Upper lobe of left lung (tissue), 6 donors: ENCODE data around the gene OLFM1. TPM values are rescaled to one million over a fixed set of nuclear protein-coding genes. Genes with fewer than 3 reads are reported as not detected.
A peak's percentile ranks its signal among the peaks of the same experiment; 100 is the strongest.

ENCODE experiments used
- ATAC-seq, 2 donors: fragments of 200-7000 bp; cut with Tn5 transposase; one replicate each; pipeline ENCODE4 v1.9.1; 2022; ENCODE audit warnings: mild to moderate bottlenecking in 2 of 2, moderate library complexity in 2 of 2; ENCODE audit not compliant: low FRiP score in 2 of 2
- DNase-seq, 2 donors: peaks; one replicate each; pipeline ENCODE4 v3.0.0-alpha.2; 2019 to 2020
- H3K27ac ChIP-seq, 4 donors: fragments of 200-600 bp; sonication (generic); one replicate each; pipeline ENCODE4 v1.5.1; 2016 to 2019
- H3K27me3 ChIP-seq, 4 donors: fragments of 200-600 bp; sonication (generic); one replicate each; pipeline ENCODE4 v1.5.1; 2017 to 2019
- H3K36me3 ChIP-seq, 4 donors: fragments of 200-600 bp; sonication (generic); one replicate each; pipeline ENCODE4 v1.5.1; 2016 to 2019
- H3K4me1 ChIP-seq, 4 donors: fragments of 200-600 bp; sonication (generic); one replicate each; pipeline ENCODE4 v1.5.1; 2018 to 2019
- H3K4me3 ChIP-seq, 4 donors: fragments of 200-600 bp; sonication (generic); one replicate each; pipeline ENCODE4 v1.5.1; 2017 to 2019; ENCODE audit warnings: mild to moderate bottlenecking in 2 of 4, moderate library complexity in 1 of 4
- H3K9me3 ChIP-seq, 4 donors: fragments of 200-600 bp; sonication (generic); one replicate each; pipeline ENCODE4 v1.5.1; 2018 to 2019
- EP300 ChIP-seq, 4 donors: sonication (generic); formaldehyde crosslinking; IDR thresholded peaks; one replicate each; pipeline ENCODE4 v1.5.1; 2017; ENCODE audit warnings: antibody characterized with exemption in 4 of 4, control low read depth in 2 of 4
- POLR2A ChIP-seq, 4 donors: fragments of 450-650 bp; IDR thresholded peaks; one replicate each; pipeline ENCODE4 v1.5.1; 2016 to 2017; ENCODE audit warnings: antibody characterized with exemption in 4 of 4, mild to moderate bottlenecking in 2 of 4
- POLR2AphosphoS5 ChIP-seq, 2 donors: sonication (generic); formaldehyde crosslinking; IDR thresholded peaks; one replicate each; pipeline ENCODE4 v1.5.1; 2017; ENCODE audit warnings: antibody characterized with exemption in 2 of 2
- WGBS, 2 donors: methylation state at CpG; one replicate each; pipeline ENCODE4 v1.1.5; 2017 to 2018; 5-methylcytosine and 5-hydroxymethylcytosine counted together
- total RNA-seq, 6 donors: library from RNA; depleted of rRNA in 4 of 6; stranded (reverse); fragments of >200 nt in 4 of 6; gene quantifications; one replicate each; pipeline versions ENCODE4 v1.1.0 to v1.2.1, GENCODE V29; 2016 to 2021
- TF ChIP-seq, protein P1 (sequence below), 6 experiments: fragments of 450-650 bp in 4 of 6; fragments of 200-600 bp in 2 of 6; sonication (generic) in 2 of 6; IDR thresholded peaks; one replicate each; pipeline ENCODE4 v1.5.1; 2016 to 2019; ENCODE audit warnings: antibody characterized with exemption in 6 of 6
- donor health status: DM: no; HTN: no; CAD: no; lungs with moderate emphysema.
- donor health status: DM: no; HTN: yes; CAD: no; lungs with severe emphysema.

The OLFM1 gene
- total RNA-seq, 6 donors from 2014 or later, result 3.1 to 47.9 (median 18.5) TPM

DNA sequence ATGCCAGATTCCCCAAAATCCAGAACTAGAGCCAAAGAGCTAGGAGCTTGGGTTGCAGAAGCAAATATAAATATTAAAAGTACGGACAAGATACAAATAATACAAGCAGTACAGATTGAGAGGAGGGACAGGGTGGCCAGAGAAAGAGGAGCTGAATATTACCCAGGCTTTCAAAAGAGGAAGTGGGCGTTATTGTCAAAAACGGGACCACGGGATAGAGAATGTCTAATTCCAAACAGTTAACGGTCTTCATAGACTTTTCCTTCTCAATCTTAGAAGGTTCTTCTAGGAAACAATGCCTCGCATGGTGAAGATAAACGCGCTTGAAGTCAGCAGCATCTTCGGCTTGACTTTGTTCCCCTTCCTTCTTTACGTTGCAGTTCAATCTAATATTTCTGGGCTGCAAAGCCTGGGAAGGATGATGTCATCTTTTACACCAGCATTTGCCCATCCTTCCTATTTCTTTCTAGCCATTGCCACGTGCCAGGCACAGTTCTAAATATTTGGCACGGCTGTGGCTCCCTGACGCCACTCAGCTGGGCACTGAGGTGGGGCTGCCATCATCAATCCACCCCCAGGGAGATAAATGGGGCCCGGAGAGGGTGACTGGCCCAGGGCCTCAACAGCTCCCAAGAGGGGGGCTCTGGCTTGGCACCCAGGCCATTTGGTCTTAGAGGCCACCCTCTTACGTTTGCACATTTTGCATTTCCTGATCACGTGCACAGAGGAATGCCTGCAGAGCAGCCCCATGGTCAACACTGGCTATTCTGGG, 16.3 kb upstream of the OLFM1 start:
- TF ChIP-seq, protein P1, sequence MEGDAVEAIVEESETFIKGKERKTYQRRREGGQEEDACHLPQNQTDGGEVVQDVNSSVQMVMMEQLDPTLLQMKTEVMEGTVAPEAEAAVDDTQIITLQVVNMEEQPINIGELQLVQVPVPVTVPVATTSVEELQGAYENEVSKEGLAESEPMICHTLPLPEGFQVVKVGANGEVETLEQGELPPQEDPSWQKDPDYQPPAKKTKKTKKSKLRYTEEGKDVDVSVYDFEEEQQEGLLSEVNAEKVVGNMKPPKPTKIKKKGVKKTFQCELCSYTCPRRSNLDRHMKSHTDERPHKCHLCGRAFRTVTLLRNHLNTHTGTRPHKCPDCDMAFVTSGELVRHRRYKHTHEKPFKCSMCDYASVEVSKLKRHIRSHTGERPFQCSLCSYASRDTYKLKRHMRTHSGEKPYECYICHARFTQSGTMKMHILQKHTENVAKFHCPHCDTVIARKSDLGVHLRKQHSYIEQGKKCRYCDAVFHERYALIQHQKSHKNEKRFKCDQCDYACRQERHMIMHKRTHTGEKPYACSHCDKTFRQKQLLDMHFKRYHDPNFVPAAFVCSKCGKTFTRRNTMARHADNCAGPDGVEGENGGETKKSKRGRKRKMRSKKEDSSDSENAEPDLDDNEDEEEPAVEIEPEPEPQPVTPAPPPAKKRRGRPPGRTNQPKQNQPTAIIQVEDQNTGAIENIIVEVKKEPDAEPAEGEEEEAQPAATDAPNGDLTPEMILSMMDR (IDR thresholded peaks at IDR 0.05), result no peak
- TF ChIP-seq POLR2AphosphoS5 (IDR thresholded peaks at IDR 0.05), result no peak
- no peak for TF ChIP-seq EP300 (IDR thresholded peaks at IDR 0.05)
- no peak for TF ChIP-seq POLR2A (IDR thresholded peaks at IDR 0.05)
- H3K27ac ChIP-seq, result no peak overlapping the region
- peaks cover 0 to 12% (median 5%) of the 10 kb centered on the region in 4 donors for H3K27me3 ChIP-seq
- peaks cover 2 to 14% (median 10%) of the 10 kb centered on the region in 4 donors for H3K4me1 ChIP-seq
- 58 to 70% methylated on average over 16 of the region's 16 CpGs for WGBS, 2 donors
- no peaks in the 10 kb centered on the region for H3K9me3 ChIP-seq
- H3K36me3 ChIP-seq, result no peaks in the 10 kb centered on the region
- DNase-seq, result peak in 1 of 2 donors; percentile 13
- ATAC-seq, result no peak
- no peak overlapping the region for H3K4me3 ChIP-seq

DNA sequence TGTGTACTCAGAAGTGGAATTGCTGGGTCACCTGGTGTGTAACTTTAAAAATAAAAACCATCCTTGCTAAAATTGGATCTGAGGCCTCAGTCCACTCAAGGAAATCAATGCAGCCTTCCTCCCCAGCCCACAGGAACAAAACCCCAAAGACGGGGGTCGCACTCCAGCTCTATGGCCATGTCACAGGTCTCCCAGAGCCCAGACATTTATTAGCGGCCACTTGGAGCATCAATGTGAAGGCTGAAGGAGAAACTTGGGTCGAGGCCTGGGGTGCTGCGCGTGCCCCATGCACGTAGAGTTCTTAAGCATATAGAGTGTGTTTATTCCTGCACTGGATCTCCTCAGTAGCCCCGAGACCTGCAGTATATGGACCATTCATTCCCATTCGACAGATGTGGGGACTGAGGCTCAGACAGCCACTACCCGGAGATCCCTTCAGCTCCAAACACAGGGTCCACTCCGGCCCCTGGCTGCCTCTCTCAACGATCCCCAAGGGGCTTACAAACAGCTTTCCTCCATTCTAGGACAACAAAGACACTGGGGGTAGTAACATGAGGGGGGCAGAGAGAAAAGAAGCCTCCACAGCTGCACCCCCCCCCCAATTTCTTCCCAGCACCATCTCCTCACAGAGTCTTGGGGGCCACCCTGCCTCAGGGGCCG, 14.3 kb upstream of the OLFM1 start:
- Histone ChIP-seq H3K27me3 (peaks cover 0 to 14% (median 5%) of the 10 kb centered on the region in 4 donors), H3K4me3 (no peak overlapping the region), H3K27ac (no peak overlapping the region), H3K36me3 (no peaks in the 10 kb centered on the region), H3K9me3 (no peaks in the 10 kb centered on the region), H3K4me1 (peaks cover 3 to 18% (median 12%) of the 10 kb centered on the region in 4 donors)
- DNase-seq, result peak in 1 of 2 donors; percentile 7
- no peak for ATAC-seq
- TF ChIP-seq EP300 (IDR thresholded peaks at IDR 0.05) (no peak), POLR2AphosphoS5 (IDR thresholded peaks at IDR 0.05) (no peak), POLR2A (IDR thresholded peaks at IDR 0.05) (no peak)
- TF ChIP-seq, protein P1 (IDR thresholded peaks at IDR 0.05), result no peak
- WGBS, 2 donors, result 89 to 93% methylated on average over 12 to 13 of the region's 13 CpGs

DNA sequence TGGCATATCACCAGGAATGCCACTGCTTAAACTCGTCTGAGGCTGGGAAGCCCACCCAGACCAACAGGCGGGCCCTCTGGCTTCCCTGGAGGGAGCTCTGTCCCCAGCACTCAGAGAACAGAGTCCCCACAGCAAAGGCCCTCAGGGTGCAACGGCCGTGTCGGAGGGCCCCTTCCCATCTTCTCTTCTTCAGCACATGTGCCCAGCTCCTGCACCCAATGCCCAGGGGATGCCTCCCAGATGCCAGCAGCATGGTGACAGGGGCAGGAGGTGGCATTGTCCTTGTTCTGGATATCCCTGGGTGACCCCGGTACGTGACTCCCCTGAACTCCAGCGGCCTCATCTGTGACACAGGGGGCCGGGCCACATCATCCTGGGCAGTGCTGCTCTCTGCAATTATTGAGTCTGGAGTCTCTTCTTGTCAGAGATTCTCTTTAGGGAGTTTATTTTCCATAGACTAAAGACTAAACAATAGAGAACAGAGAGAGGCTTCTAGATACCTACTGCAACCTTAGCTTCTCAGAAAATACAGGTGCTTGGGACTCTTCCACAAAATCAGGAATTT, 13.6 kb upstream of the OLFM1 start:
- DNase-seq, result peak in 1 of 2 donors; percentile 14
- WGBS, 2 donors, result 89 to 93% methylated on average over 4 to 9 of the region's 9 CpGs
- H3K27me3 ChIP-seq, result peaks cover 0 to 14% (median 5%) of the 10 kb centered on the region in 4 donors

DNA sequence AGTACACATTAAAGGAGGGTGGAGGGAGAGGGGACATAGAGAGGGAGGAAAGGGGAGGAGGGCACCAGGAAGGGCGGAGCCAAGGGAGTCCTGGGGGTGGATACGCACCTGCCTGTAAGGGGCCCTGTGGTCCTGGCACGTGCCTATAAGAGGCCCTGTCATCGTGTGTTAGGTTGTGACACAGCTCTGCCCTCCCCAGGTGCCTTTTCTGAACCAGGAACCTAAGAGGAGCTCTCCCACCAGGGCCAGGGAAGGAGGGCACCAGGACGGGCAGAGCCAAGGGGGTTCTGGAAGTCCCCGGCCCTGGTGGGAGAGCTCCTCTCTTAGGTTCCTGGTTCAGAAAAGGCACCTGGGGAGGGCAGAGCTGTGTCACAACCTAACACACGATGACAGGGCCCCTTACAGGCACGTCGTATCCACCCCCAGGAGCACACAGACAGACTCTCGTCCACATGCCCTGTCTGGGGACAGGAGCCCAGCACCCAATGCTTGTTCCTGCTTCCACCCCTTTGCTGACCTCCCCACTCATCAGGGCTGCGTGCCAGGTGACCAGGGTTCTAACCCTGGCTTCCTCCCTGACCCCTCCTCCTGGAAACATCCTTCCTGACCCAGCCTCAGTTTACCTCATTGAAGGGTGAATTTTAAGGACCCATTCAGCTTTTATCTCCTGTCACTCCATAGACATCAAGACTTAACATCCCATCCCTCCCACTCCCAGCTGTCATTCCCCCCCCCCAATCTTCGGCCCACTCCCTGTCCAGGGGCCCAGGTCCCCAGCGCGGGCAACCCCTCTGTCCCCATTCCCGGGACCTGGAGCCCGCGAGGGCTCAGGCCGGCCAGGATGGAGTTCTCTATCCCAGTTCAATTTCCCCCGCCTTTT, 12.9 kb upstream of the OLFM1 start:
- peak overlapping the region; percentile 35 to 64 (median 58) for H3K4me3 ChIP-seq
- DNase-seq, result peak in 1 of 2 donors; percentile 14
- no peak overlapping the region for H3K27ac ChIP-seq
- H3K9me3 ChIP-seq, result no peaks in the 10 kb centered on the region
- H3K4me1 ChIP-seq, result peaks cover 3 to 18% (median 12%) of the 10 kb centered on the region in 4 donors
- TF ChIP-seq, protein P1 (IDR thresholded peaks at IDR 0.05), result no peak
- TF ChIP-seq EP300 (IDR thresholded peaks at IDR 0.05), result no peak
- TF ChIP-seq POLR2A (IDR thresholded peaks at IDR 0.05), result no peak
- TF ChIP-seq POLR2AphosphoS5 (IDR thresholded peaks at IDR 0.05), result no peak
- no peaks in the 10 kb centered on the region for H3K36me3 ChIP-seq
- 40 to 48% methylated on average over 18 to 19 of the region's 19 CpGs for WGBS, 2 donors
- peaks cover 0 to 14% (median 5%) of the 10 kb centered on the region in 4 donors for H3K27me3 ChIP-seq
- no peak for ATAC-seq

More for the DNA sequence above, 13.6 kb upstream of the OLFM1 start:
- no peak for ATAC-seq
- H3K9me3 ChIP-seq, result no peaks in the 10 kb centered on the region
- TF ChIP-seq EP300 (IDR thresholded peaks at IDR 0.05) (no peak), POLR2A (IDR thresholded peaks at IDR 0.05) (no peak), POLR2AphosphoS5 (IDR thresholded peaks at IDR 0.05) (no peak)
- TF ChIP-seq, protein P1 (IDR thresholded peaks at IDR 0.05), result no peak
- H3K4me1 ChIP-seq, result peaks cover 3 to 18% (median 12%) of the 10 kb centered on the region in 4 donors
- H3K27ac ChIP-seq, result no peak overlapping the region
- no peaks in the 10 kb centered on the region for H3K36me3 ChIP-seq
- no peak overlapping the region for H3K4me3 ChIP-seq
